HepG2 (cell line): ENCODE measurements around the gene ACTR6. TPM values are rescaled to one million over a fixed set of nuclear protein-coding genes. Genes with fewer than 3 reads are reported as not detected.
A peak's percentile ranks its signal among the peaks of the same experiment; 100 is the strongest.

ENCODE experiments used
- AHR ChIP-seq: IDR thresholded peaks from 2 replicates; pipeline ENCODE4 v1.6.1; 2018; ENCODE audit warnings: missing genetic modification reagents, missing compliant biosample characterization
- CAMTA2 ChIP-seq: sonication (generic); formaldehyde crosslinking; IDR thresholded peaks from 2 replicates; pipeline ENCODE4 v1.4.0; 2020; ENCODE audit warnings: mild to moderate bottlenecking, missing genetic modification reagents, borderline replicate concordance
- CREB1 ChIP-seq, 2 experiments: fragments of 450-650 bp in 1 of 2; IDR thresholded peaks; 2 replicates each; pipeline ENCODE4 v1.6.1; 2016 to 2017; ENCODE audit warnings: control low read depth in 1 of 2, mild to moderate bottlenecking in 1 of 2, missing compliant biosample characterization in 1 of 2, missing genetic modification characterization in 1 of 2
- DBP ChIP-seq: sonication (generic); formaldehyde crosslinking; IDR thresholded peaks from 2 replicates; pipeline ENCODE4 v1.4.0; 2020; ENCODE audit warnings: missing genetic modification reagents; ENCODE audit errors: not compliant biosample characterization
- HBP1 ChIP-seq: IDR thresholded peaks from 2 replicates; pipeline ENCODE4 v1.6.1; 2016; ENCODE audit warnings: low read depth, control low read depth
- MXD4 ChIP-seq: IDR thresholded peaks from 2 replicates; pipeline ENCODE4 v1.6.1; 2016; ENCODE audit warnings: mild to moderate bottlenecking, missing biosample characterization, missing genetic modification reagents
- NCOR1 ChIP-seq: fragments of 200-600 bp; sonication (generic); IDR thresholded peaks from 2 replicates; pipeline ENCODE4 v1.7.0; 2017; ENCODE audit warnings: antibody characterized with exemption, low read length, borderline replicate concordance
- NR3C1 ChIP-seq: sonication (generic); formaldehyde crosslinking; IDR thresholded peaks from 2 replicates; pipeline ENCODE4 v1.4.0; 2020; ENCODE audit warnings: missing genetic modification reagents
- TBP ChIP-seq: sonication (generic); formaldehyde crosslinking; IDR thresholded peaks from 2 replicates; pipeline ENCODE4 v1.5.0; 2020; ENCODE audit warnings: missing genetic modification reagents
- TP53 ChIP-seq: sonication (generic); formaldehyde crosslinking; conservative IDR thresholded peaks from 2 replicates; pipeline ENCODE4 v1.4.0; 2020; ENCODE audit warnings: missing genetic modification reagents
- ZFP90 ChIP-seq: sonication (generic); formaldehyde crosslinking; IDR thresholded peaks from 2 replicates; pipeline ENCODE4 v1.8.0; 2022; ENCODE audit warnings: missing genetic modification reagents, mild to moderate bottlenecking, inconsistent platforms, borderline replicate concordance
- ZNF232 ChIP-seq: sonication (generic); formaldehyde crosslinking; IDR thresholded peaks from 2 replicates; pipeline ENCODE4 v1.4.0; 2020; ENCODE audit warnings: missing genetic modification reagents, borderline replicate concordance
- ZNF280D ChIP-seq: sonication (generic); formaldehyde crosslinking; IDR thresholded peaks from 2 replicates; pipeline ENCODE4 v1.5.1; 2020; ENCODE audit warnings: mild to moderate bottlenecking, missing genetic modification reagents
- ZNF605 ChIP-seq: sonication (generic); formaldehyde crosslinking; IDR thresholded peaks from 2 replicates; pipeline ENCODE4 v1.8.0; 2022; ENCODE audit warnings: mild to moderate bottlenecking, missing genetic modification reagents
- ZNF747 ChIP-seq: sonication (generic); formaldehyde crosslinking; IDR thresholded peaks from 2 replicates; pipeline ENCODE4 v1.8.1; 2023; ENCODE audit warnings: missing genetic modification reagents, mild to moderate bottlenecking, borderline replicate concordance
- ZSCAN25 ChIP-seq: sonication (generic); formaldehyde crosslinking; IDR thresholded peaks from 2 replicates; pipeline ENCODE4 v1.8.0; 2022; ENCODE audit warnings: mild to moderate bottlenecking, missing genetic modification reagents
- ZSCAN9 ChIP-seq: IDR thresholded peaks from 2 replicates; pipeline ENCODE4 v1.6.1; 2016; ENCODE audit warnings: borderline replicate concordance
- ZXDC ChIP-seq: sonication (generic); formaldehyde crosslinking; IDR thresholded peaks from 2 replicates; pipeline ENCODE4 v1.5.0; 2020; ENCODE audit warnings: mild to moderate bottlenecking, missing genetic modification reagents
- polyA plus RNA-seq, 8 experiments: library from polyadenylated mRNA; depleted of rRNA in 3 of 8; stranded (reverse) in 7 of 8; unstranded in 1 of 8; fragments of >200 nt; fragmentation: Illumina TruSeq in 4 of 8; extraction: Trizol in 4 of 8; gene quantifications; 2 replicates each; pipeline versions ENCODE4 v1.2.1 to v1.2.3, GENCODE V29; 2011 to 2016; ENCODE audit warnings: low read depth in 4 of 8, missing spikeins in 1 of 8, mixed read lengths in 1 of 8; ENCODE audit not compliant: insufficient read depth in 1 of 8
- total RNA-seq, 5 experiments: library from RNA; depleted of rRNA; stranded (reverse); fragments of >200 nt; fragmentation: Illumina TruSeq; extraction: Trizol; gene quantifications; 2 replicates each; pipeline ENCODE4 v1.2.3, GENCODE V29; 2016; ENCODE audit warnings: low read depth in 1 of 5
- TF ChIP-seq, protein P1 (sequence below): sonication (generic); formaldehyde crosslinking; IDR thresholded peaks from 2 replicates; pipeline ENCODE4 v1.4.0; 2020; ENCODE audit warnings: mild to moderate bottlenecking, missing genetic modification reagents
- TF ChIP-seq, protein P2 (sequence below): sonication (generic); formaldehyde crosslinking; IDR thresholded peaks from 2 replicates; pipeline ENCODE4 v1.5.0; 2020; ENCODE audit warnings: missing genetic modification reagents

Gene ACTR6
- total and polyA plus RNA-seq, 2 of the 13 experiments (the other 11 are each of a cell fraction or from before 2014, with no cell fraction given) = 12.9 to 22.4 TPM

DNA sequence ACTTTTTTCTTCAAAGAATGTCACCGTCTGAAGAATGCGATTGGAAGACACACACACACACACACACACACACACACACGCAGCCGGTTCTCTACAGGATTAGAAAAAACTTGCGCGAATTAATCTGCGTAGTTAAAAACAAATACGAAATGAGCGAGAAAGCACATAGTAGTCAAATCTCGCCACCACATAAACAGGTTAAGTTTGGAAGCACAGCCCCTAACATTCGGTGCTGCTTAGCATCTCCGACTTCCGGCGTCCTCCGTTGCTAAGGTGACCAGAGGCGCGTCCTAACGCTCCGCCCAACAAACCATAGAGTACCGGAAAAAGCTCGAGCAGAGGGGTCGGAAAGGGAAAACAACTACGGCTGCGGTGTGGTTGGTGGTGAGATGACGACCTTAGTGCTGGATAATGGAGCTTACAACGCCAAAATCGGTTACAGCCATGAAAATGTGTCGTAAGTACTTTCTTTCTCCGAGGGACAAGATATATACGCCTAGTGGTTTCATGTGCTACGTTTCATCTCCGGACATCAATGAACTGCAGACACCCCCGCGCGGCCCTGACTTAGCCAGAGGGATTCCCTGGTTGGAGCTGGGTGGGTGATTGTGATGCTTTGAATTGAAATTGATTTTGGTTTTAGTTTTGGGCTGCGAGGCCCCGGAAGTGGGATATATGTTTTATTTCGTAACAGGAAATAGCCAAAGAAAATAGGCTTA is at the start of gene ACTR6 (continued):
- TF ChIP-seq ZNF280D (CRISPR knock-in tag) (peak; percentile 38; the same call in 1 of the 2 replicates), ZNF747 (no peak), CAMTA2 (CRISPR knock-in tag) (no peak), AHR (CRISPR knock-in tag) (no peak), NCOR1 (no peak), NR3C1 (CRISPR knock-in tag) (no peak), ZXDC (CRISPR knock-in tag) (no peak), ZFP90 (CRISPR knock-in tag) (0 out of 2 replicates have a peak, but pooled peaks have one; percentile 30), TBP (CRISPR knock-in tag) (no peak), TP53 (CRISPR knock-in tag) (0 out of 2 replicates have a peak, but pooled peaks have one; percentile 11), ZSCAN25 (no peak), MXD4 (no peak), HBP1 (peak; percentile 93), ZSCAN9 (CRISPR knock-in tag) (0 out of 2 replicates have a peak, but pooled peaks have one; percentile 47), ZNF232 (CRISPR knock-in tag) (peak; percentile 60; the same call in 1 of the 2 replicates), DBP (CRISPR knock-in tag) (no peak), ZNF605 (peak; percentile 72), CREB1 (IDR thresholded peaks at IDR 0.05) (peak; percentile 45), CREB1 (CRISPR knock-in tag; IDR thresholded peaks at IDR 0.05) (peak; percentile 90)
- TF ChIP-seq, protein P1, sequence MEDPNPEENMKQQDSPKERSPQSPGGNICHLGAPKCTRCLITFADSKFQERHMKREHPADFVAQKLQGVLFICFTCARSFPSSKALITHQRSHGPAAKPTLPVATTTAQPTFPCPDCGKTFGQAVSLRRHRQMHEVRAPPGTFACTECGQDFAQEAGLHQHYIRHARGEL (CRISPR knock-in tag) = no peak
- TF ChIP-seq, protein P2, sequence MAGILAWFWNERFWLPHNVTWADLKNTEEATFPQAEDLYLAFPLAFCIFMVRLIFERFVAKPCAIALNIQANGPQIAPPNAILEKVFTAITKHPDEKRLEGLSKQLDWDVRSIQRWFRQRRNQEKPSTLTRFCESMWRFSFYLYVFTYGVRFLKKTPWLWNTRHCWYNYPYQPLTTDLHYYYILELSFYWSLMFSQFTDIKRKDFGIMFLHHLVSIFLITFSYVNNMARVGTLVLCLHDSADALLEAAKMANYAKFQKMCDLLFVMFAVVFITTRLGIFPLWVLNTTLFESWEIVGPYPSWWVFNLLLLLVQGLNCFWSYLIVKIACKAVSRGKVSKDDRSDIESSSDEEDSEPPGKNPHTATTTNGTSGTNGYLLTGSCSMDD = no peak
